ENCODE measurements around the gene TNFSF11.
"Not testable (repeated sequence)": the region's sequence is repeated elsewhere in the genome, so short reads cannot be mapped to it uniquely, and the experiment has no call there.

TNFSF11 gene, protein sequence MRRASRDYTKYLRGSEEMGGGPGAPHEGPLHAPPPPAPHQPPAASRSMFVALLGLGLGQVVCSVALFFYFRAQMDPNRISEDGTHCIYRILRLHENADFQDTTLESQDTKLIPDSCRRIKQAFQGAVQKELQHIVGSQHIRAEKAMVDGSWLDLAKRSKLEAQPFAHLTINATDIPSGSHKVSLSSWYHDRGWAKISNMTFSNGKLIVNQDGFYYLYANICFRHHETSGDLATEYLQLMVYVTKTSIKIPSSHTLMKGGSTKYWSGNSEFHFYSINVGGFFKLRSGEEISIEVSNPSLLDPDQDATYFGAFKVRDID

DNA sequence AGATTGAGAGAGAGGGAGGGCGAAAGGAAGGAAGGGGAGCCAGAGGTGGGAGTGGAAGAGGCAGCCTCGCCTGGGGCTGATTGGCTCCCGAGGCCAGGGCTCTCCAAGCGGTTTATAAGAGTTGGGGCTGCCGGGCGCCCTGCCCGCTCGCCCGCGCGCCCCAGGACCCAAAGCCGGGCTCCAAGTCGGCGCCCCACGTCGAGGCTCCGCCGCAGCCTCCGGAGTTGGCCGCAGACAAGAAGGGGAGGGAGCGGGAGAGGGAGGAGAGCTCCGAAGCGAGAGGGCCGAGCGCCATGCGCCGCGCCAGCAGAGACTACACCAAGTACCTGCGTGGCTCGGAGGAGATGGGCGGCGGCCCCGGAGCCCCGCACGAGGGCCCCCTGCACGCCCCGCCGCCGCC lies at the start of gene TNFSF11:
TSS of gene TNFSF11 (plus strand) at position 142 of the 400 bp plus-strand sequence. CDS start at position 294, 152 bp downstream.
- no peak for DNase-seq (ENCODE audit: low read depth)

DNA sequence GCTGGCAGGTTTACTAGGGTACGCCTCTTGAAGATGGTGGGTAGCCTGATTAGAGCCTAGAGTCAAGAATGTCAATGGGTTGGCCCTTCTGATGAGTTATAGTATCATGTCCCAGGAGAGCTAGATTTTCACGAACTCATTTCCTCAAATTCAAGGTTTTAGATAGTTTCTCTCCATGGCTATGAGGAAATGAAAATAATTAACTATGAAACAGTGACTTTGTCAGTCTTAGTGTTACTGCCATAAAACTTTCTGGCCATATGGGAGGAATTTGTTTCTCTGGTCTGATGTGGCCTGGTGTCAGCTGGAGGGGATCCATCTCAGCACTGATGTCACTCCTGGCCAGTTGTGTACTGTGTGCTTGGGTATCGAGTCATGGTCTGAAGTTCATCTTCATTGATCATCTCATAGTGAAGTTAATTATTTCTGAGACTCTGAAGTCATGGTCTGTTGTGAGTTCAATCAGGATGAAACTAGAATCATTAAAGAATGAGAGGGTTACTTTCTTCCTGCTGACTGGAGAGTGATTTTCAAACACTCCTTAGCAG lies 49.4 kb upstream of the TNFSF11 start:
- DNase-seq (ENCODE audit: low read depth), result no peak

DNA sequence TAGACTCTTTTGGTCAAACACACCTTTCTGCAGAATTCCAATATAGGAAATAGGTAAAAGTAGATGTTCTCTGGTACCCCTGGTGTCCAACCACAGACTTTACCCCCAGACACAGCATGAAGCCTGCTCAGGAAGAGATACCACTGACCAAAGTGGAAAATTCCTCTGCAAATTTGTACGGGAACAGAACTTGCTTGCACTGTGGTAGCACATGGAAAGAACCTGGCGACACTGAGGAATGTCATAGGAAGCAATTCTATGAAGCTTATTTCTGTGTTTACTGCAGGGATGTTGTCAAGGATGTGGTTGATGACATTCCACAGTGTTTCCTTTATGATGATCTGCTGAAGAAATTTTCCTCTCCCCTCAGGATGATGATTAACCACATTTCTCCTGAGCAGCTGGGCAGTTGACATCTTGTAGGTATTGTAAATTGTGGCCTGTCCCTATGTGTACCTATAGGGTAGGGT lies 48.9 kb upstream of the TNFSF11 start:
- no peak for DNase-seq (ENCODE audit: low read depth)

DNA sequence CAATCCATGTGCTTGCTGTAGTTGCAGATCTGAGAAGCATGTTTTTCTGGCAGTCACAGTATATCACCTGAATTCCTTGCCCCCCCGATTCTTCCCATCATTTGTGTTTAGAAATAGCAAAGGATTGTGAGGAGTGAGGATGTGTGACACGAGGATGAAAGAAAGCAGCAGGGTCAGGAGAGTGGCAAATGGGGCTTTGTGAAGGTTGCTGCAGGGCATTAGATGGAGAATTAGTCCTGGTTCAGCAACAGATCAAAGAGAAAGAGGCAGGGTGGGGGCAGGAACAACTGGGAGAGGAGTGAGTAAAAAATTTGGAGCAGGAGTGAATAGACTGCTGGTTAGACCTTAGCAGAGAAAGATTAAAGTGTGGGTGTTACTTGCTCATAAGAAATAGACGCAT lies 47.7 kb upstream of the TNFSF11 start:
- no peak for DNase-seq (ENCODE audit: low read depth)

DNA sequence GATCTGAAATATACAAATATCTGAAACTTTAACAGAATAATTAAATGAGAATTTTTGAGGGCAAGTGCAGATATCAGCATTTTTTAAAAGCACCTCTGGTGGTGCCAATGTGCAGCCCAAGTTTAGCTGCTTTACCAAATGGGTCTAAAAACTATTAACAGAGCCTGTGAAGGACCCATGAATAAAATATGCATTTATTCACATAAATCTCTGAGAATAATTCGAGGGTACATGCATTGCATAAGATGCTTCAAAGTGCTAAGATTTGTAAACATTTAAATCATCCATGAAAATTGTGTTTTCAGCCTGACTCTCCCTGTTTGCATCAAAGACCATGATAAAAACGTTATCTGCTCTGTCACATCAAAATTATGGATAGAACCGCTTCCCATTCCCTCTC lies 47.1 kb upstream of the TNFSF11 start:
- no peak for DNase-seq (ENCODE audit: low read depth)

DNA sequence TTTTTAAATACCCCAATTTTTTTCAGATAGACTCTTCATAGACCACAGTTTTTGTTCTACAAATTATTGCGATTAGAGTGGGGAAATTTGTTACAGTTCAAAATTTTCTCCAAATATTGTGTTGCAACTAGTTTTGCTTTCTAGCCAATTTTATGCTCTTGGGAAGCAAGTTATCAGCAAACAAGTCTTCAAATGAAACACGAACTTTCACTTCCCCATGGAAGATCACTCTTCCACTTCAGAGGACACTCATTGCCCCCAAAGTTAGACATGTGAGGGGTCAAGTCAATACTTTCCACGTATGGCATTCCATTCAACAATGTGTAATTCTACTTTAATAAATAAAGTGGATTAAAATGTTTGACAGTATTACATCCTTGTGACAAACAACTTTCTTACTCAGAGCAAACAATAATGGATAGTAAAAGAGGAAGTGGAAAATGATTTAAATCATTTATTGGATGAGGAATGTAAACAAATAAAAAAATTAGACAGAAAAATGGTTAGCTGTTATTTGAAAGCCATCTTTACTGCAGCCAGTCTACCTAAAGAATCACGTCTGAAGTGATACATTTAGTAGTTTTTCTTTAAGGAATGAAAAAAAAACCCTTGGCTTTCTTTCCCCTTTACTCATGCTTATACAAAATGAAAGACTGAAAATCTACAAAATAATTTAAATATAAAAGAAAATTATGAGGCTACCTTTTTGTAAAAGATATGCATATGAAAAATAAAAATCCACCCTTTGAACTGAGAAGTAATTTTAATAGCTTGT lies 41.2 kb upstream of the TNFSF11 start:
- no peak for DNase-seq (ENCODE audit: low read depth)

DNA sequence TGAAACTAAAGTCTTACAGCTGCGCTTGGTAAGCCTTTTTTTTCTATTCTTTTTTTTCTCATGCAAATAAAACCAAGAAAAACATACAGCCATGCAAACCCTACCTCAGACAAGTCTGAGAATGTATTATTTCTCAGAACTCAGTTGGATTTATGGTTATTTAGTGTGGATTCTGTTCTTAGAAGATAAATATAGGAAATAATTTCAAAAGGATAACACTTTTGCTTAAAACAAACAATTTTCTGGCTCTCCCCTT lies 40.7 kb upstream of the TNFSF11 start:
- no peak for DNase-seq (ENCODE audit: low read depth)

DNA sequence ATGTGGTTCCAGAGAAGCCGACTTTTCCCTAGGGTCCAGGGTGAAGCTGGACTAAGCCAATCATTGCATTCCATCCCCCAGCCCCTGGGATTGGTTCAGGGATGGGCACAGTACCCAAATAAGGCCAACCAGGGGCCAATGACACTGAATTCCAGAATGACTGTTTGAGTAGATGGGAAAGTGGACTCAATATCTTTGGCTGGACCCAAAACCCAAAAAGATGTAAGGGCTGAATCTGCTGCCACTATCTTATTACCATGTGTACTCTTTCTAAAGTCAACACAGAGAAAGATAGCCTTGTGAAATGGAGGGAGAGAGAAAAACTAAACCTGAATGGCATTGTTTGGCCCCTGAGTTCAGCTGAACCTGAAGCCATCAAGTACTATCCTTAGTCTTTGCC lies 39.2 kb upstream of the TNFSF11 start:
- no peak for DNase-seq (ENCODE audit: low read depth)

DNA sequence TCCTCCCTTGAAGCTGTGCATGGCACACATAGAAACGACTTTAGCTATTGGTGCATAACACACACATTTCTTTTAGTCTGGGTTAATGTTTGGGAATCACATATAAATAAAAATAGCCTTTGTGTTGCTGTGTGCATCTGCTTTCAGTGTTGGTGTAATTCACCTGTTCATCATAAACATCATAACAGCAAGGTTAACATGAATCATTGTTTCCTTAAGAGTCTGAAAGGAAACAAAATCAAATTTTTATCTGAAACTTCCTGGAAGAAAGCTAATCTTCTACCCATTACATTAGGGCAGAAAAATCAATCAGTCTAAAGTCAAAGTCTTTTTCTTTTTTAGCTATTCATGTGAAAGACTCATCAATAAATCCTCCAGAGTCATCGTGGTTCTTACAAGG lies 35.0 kb upstream of the TNFSF11 start:
- no peak for DNase-seq (ENCODE audit: low read depth)

DNA sequence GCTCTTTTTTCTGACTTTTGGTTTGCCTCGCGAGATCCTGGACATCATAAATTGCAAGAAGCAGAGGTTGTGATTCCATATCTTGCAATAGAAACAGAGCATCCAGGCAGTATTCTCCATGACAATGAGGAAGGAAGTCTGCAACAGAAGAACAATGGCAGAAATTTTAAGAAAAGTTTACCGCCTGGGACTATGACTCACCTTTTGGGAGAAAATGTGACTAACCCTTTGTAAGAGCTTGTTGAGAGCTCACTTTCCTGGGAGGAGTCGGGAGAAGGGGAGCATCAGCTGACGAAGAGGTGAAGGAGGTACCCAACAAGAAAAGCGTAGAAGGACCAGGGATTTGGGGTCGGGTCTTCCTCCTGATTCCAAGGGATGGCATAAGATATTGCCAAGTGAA lies 34.3 kb upstream of the TNFSF11 start:
- no peak for DNase-seq (ENCODE audit: low read depth)

DNA sequence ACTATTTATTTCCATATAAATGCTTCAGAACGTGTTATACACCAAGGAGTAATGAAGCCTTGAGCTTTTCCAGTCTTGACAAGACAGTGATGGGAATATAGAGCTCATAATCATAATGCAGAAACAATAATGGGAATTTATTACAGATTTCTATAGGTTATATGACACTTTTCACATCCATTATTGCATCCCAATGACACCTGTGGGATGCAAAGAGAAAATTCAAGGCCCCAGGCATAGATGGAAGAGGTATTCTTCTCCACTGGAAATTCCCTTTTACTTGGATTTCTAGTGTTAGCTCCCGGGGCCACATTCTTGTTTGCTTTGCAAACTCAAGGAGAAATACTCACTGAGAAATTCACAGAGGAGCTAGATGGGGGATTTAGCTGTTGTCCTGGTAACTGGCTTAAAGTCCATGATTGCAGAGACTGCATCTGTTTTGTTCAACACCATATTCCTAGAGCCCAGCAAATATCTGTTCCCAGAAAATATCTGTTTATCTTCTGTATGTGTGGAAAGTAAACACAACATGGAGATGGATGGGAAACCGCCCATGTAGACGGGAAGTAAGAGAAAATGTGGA lies 30.6 kb upstream of the TNFSF11 start:
- DNase-seq (ENCODE audit: low read depth), result no peak

DNA sequence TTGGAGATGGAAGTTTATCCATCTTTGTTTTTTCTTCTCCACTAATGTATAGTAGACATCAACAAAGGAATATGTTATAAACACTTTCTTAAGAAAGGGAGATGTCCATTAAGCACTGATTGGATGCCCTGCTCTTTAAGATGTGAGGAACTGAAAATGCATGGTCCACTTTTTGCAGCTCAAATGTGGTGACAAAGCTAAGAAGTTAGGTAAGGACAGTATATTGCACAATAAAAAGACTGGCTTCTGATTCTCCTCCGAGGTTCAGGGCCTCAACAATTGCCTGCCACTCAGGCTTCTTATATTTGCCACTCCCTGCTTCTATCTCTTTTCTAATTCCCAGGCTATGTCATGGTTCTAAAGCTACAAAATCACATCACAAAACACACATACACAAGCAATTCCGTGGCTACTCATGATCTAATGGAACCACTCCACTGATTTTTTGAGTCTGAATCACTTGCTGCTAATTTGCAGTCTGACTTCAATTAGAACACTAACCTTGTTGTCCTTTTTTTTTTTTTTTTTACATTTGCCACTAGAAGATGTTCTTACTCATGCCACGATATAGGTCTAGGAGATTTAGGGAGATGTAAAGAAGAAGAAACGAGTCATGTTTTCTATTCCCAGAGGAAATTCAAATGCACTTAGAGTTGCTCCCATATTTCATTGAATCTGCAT lies 29.6 kb upstream of the TNFSF11 start:
- DNase-seq (ENCODE audit: low read depth), result no peak

DNA sequence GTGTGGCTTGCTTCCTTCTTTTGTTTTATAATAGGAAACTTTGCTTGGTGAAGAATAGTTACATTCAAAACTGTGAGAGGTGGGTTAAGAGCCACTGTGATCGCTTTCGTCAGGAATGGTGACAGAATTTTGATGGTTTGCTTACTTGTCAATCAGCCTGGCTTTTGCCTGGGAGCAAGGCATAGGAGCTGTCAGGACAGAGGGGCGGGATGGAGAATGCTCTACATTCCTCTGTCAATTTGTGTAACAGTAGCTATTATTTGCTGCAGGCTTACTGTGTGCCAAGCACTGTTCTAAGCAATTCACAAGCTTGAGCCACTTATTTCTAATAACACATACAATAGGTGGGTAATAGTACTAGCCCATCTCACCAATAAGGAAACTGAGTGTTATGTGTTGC lies 28.1 kb upstream of the TNFSF11 start:
- DNase-seq (ENCODE audit: low read depth), result no peak

DNA sequence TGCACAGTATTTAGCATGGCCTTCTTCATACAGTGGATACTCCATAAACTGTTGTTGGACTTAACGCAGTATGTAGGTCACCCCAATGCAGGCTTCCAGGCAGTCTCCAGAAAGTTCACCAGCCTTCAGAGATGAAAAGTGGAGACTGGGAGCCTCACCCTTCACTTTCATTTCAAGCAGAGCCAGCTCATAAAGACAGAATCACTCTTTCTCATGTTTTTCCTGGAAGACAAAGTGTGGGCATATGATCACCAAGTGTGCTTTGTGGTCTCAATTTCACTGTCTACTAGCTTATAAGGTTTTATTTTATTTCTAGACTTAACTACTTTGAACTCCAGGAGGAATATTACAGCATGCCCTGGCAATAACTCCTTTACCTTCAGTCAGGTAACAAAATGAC lies 26.3 kb upstream of the TNFSF11 start:
- DNase-seq (ENCODE audit: low read depth), result no peak

DNA sequence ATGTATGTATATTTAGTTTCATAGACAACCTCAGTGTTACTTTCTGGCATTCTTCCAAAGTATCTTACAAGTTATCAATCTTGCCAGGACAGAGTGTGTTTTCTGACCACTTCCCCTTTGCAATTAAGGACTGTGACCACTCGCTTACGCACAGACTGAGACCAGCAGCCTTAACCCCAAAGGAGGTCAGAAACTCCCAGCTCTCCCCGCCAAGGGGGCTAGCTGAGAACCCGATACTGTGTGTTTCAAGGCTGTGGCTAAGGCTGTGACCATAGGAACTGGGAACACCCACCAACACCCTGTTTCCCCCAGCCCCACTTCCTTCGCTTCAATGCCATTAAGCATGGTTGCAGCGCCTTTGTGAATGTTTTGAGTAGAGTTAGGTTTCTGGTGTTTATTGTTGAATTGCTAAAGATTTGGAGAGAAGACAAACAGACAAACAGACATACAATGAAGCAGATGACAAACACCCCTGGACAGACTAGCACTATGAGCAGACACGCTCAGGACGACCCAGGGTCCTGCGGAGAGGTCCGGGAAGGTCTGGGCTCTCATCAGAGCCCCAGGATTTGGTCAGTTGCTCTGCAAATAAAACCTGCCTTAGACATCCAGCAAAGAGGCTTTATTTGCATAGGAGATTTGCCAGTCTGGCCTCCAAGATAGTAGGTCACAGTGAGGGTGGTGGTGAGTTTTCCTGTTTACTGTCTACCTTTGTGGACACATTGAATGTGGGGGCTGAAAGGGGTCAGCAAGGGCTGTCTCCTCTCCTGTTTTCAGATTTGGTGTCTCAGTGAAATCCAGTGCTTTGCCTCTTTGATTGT lies 25.0 kb upstream of the TNFSF11 start:
- DNase-seq (ENCODE audit: low read depth), result no peak

DNA sequence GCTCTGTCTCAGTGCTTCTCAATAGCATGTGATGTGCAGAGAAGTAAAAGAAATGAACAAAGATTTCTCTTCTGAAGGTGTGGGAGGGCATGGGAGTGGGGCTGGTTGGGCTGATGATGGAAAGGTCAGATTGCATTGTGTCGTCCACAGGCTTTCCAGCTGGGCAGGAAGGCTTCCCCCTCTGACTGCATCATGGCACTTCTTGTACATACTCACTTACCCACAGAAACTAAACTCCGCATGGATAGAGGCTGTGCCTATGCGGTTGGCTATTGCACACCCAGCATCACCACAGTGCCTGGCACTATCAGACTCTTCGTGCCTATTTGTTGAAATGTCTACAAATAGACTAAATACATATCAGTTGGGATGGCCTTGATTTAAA lies 24.4 kb upstream of the TNFSF11 start:
- no peak for DNase-seq (ENCODE audit: low read depth)

DNA sequence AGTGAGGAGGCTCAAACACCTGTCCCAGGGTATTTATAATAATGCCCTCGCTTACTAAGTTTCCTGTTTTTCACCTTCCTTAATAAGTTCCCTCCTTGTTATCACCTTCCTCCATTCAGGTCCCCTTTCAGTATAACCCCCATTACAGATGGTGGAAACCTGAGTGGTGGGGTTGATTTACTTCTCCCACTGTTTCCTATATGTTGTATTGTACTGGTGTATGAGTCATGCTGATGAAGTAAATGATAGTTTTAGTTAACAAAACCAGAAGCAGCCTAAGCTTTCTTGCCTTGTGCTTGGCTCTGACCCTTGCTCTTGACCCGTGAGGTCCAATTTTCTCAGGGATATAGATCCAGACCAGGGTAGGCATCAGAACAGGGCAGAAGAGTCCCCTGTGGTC lies 22.3 kb upstream of the TNFSF11 start:
- no peak for DNase-seq (ENCODE audit: low read depth)

DNA sequence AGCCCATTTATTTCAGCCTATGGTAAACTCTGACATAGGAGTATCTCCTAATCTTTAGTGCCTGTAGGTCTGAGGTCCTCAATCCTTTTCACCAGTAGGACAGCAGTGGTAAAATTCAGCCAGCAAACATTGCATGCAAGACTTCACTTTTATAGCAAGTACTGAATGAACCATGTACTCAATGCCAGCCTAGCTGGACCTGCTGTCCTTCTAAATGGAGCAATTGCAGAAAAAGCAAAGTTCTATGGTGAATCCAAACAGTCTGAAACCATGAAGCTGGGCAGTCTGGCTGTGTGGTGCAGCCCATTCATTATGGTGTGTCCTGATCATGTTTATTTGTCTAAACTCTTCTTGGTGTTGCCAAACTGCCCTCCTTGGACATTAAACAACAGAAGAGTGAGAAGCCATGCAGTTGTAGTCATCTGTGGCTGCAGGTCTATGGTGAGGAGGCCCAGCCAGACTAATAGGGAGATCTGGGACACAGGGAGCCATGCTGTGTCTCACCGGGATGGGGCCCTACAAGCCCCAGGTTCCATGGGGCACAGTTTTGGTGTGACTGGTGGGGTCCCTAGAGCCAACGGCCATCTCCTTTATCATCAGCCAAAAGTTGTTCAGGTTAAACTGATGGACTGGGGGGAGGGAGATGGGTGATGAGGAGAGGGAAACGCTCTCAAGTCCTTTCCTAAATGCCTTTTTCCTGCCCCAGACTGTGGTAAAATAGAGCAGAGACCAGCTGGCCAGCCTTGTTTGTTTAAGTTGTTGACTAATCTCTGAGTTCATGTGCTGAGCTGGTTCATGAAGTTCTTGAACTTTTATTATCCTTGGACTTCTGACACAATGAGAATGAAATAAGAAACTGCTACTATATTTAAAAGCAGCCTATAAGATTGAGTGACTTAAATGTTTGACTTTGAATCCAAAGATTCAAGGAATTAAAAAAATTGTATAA lies 20.6 kb upstream of the TNFSF11 start:
- no peak for DNase-seq (ENCODE audit: low read depth)

DNA sequence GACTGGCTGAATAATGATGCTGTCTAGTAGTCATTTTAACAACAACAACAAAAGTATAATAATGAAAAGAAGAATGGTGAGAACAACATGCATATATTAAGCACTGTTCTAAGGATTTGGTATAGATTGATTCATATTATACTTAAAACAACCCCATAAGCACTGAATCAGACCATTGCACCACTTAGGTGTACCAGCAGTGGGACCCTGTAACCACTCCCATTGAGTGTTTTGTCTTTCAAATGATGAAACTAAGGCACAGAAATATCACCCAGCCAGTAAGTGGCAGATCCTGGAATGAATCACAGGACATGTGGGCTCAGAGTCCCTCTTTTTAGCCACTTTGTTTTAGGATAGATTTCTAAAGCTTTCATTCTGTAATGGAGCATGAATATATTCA lies 14.9 kb upstream of the TNFSF11 start:
- no peak for DNase-seq (ENCODE audit: low read depth)

DNA sequence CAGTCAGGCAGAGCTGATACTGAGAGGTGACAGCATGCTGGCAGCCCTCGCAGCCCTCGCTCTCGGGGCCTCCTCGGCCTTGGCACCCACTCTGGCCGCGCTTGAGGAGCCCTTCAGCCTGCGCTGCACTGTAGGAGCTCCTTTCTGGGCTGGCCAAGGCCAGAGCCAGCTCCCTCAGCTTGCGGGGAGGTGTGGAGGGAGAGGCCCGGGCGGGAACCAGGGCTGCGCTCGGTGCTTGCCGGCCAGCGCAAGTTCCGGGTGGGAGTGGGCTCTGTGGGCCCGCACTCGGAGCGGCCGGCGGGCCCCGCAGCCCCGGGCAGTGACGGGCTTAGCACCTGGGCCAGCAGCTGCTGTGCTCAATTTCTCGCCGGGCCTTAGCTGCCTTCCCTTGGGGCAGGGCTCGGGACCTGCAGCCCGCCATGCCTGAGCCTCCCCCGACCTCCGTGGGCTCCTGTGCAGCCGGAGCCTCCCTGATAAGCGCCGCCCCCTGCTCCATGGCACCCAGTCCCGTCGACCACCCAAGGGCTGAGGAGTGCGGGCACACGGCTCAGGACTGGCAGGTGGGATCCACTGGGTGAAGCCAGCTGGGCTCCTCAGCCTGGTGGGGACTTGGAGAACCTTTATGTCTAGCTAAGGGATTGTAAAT lies 14.3 kb upstream of the TNFSF11 start:
- not testable (repeated sequence) for DNase-seq (ENCODE audit: low read depth)

All from GM04504 (cell line).